ENCODE results near the gene BEGAIN. TPM values are rescaled to one million over a fixed set of nuclear protein-coding genes. Genes with fewer than 3 reads are reported as not detected.

BEGAIN gene
- total RNA-seq, 1 experiment from 2014 or later, result 0.54 TPM

DNA sequence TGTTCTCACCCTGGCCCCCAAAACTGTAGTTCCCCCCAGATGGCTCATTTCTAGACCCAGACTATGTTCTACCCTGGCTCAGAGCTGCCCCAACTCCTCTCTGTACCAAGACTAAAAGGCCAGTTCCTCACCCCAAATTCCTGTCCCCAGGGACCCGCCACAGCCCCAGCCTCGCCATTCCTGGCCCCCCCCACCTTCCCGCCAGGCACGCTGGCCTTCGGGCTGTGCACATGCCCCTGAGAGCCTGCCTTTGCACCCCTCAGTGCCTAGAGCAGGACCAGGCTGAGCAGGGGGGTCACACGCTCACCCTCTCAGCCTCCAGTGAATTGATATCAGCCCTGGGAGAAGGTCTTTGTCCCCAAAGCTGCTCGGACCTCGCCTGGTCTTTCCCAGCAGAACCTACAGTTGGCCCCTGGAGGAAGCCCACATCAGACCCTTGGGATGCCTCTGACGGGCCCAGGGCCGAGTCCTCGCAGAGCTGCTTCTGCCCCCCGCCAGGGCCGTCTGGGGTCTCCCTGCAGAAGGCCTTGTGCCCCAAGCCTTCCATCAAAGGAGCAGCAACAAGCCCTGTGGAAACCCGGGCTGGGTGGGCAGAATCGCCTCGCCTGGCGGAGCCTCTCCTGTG, 32.4 kb downstream of the BEGAIN start:
- Histone ChIP-seq H3K4me1 (no peaks in the 10 kb centered on the region), H3K36me3 (ENCODE audit: control insufficient read depth, insufficient read depth, low read length) (no peaks in the 10 kb centered on the region), H3K4me3 (ENCODE audit: low read depth, low read length) (no peak overlapping the region), H3K9me3 (no peaks in the 10 kb centered on the region), H3K27me3 (replicated peaks; ENCODE audit: control insufficient read depth, insufficient read depth, low read length) (no peaks in the 10 kb centered on the region)
- no peaks in the 10 kb centered on the region for H3K9me3 Mint-ChIP-seq (ENCODE audit: unreplicated experiment)
- peaks cover 11% of the 10 kb centered on the region for H3K27me3 Mint-ChIP-seq (ENCODE audit: insufficient read depth, unreplicated experiment)
- ChIA-PET CTCF (no interaction called here), POLR2A (no interaction called here)
- no peak overlapping the region for H3K4me3 Mint-ChIP-seq (ENCODE audit: unreplicated experiment)
- no peak for DNase-seq
- TF ChIP-seq, protein P1, sequence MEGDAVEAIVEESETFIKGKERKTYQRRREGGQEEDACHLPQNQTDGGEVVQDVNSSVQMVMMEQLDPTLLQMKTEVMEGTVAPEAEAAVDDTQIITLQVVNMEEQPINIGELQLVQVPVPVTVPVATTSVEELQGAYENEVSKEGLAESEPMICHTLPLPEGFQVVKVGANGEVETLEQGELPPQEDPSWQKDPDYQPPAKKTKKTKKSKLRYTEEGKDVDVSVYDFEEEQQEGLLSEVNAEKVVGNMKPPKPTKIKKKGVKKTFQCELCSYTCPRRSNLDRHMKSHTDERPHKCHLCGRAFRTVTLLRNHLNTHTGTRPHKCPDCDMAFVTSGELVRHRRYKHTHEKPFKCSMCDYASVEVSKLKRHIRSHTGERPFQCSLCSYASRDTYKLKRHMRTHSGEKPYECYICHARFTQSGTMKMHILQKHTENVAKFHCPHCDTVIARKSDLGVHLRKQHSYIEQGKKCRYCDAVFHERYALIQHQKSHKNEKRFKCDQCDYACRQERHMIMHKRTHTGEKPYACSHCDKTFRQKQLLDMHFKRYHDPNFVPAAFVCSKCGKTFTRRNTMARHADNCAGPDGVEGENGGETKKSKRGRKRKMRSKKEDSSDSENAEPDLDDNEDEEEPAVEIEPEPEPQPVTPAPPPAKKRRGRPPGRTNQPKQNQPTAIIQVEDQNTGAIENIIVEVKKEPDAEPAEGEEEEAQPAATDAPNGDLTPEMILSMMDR (IDR thresholded peaks at IDR 0.05; ENCODE audit: insufficient read depth in 1 of 2, low read depth in 1 of 2, low read length in 1 of 2, severe bottlenecking in 1 of 2, unreplicated experiment in 1 of 2), result no peak
- no peaks in the 10 kb centered on the region for H3K4me1 Mint-ChIP-seq (ENCODE audit: low read depth, unreplicated experiment)
- no peak overlapping the region for H3K27ac Mint-ChIP-seq (ENCODE audit: unreplicated experiment)
- BruUV-seq (replicated peaks), result no TSS peak
- no peaks in the 10 kb centered on the region for H3K36me3 Mint-ChIP-seq (ENCODE audit: insufficient read depth, unreplicated experiment)
- intact Hi-C loops (cut with micrococcal nuclease; ENCODE audit: unreplicated experiment), result no loop called here

DNA sequence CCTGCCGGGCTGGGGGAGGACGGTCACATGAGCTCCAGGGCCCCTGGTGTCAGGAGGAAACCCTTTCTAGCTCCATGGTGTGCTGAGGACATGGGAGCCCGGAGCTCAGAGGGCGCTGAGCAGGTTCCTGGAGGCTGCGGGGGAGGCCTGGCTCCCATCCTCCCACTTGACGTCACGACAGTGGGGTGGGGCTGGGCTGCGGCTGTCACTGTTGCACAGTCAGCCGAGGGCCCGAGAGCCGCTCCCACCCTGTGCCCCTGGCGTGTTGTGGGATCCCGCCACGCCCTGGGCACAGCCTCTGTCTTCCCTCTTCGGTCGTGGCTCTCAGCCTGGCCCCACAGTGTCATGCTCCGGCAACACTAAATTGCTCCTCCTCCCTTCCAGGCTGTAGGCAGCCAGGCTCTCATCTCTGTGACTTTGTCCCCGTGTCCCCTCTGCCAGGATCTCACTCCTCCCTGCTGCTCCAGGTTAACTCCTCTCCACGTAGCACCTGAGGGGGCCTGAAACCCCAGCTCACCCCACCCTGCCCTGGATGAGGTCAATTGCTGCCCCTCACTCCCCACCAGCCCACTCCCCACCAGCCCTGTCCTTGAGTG, 33.0 kb downstream of the BEGAIN start:
- peaks cover 11% of the 10 kb centered on the region for H3K27me3 Mint-ChIP-seq (ENCODE audit: insufficient read depth, unreplicated experiment)
- no peaks in the 10 kb centered on the region for H3K9me3 Mint-ChIP-seq (ENCODE audit: unreplicated experiment)
- H3K4me1 ChIP-seq, result no peaks in the 10 kb centered on the region
- H3K4me3 ChIP-seq (ENCODE audit: low read depth, low read length), result no peak overlapping the region
- POLR2A ChIA-PET, result no interaction called here
- DNase-seq, result peak in 1 of 2 experiments; percentile 29
- CTCF ChIA-PET, result no interaction called here
- H3K4me1 Mint-ChIP-seq (ENCODE audit: low read depth, unreplicated experiment), result no peaks in the 10 kb centered on the region
- TF ChIP-seq, protein P1 (IDR thresholded peaks at IDR 0.05; ENCODE audit: insufficient read depth in 1 of 2, low read depth in 1 of 2, low read length in 1 of 2, severe bottlenecking in 1 of 2, unreplicated experiment in 1 of 2), result no peak
- intact Hi-C loops (cut with micrococcal nuclease; ENCODE audit: unreplicated experiment), result no loop called here
- no peaks in the 10 kb centered on the region for H3K36me3 ChIP-seq (ENCODE audit: control insufficient read depth, insufficient read depth, low read length)
- BruUV-seq (replicated peaks), result no TSS peak
- H3K4me3 Mint-ChIP-seq (ENCODE audit: unreplicated experiment), result peak overlapping the region; percentile 0
- H3K9me3 ChIP-seq, result no peaks in the 10 kb centered on the region
- no peaks in the 10 kb centered on the region for H3K27me3 ChIP-seq (replicated peaks; ENCODE audit: control insufficient read depth, insufficient read depth, low read length)
- H3K36me3 Mint-ChIP-seq (ENCODE audit: insufficient read depth, unreplicated experiment), result no peaks in the 10 kb centered on the region
- H3K27ac Mint-ChIP-seq (ENCODE audit: unreplicated experiment), result no peak overlapping the region

DNA sequence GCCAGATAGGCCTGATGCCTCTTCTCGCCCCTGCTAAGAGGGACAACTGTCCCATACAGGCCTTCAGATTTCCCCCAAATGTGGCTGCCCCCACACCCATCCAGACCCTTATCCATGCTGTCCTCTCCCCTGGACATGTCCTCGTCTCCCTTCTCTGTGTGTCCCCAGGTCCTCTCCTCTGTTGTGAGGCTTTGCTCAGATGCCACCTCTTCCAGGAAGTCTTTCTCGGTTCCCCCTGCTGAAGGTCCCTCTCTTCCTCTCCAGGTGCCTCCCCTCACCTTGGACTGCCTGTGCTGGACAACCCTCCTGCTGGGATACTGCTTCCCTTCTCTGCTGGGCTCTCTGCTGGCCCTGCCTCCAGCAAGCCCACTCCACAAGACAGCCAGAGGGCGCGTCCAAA, 33.7 kb downstream of the BEGAIN start:
- TF ChIP-seq, protein P1 (IDR thresholded peaks at IDR 0.05; ENCODE audit: insufficient read depth in 1 of 2, low read depth in 1 of 2, low read length in 1 of 2, severe bottlenecking in 1 of 2, unreplicated experiment in 1 of 2), result no peak
- H3K27ac Mint-ChIP-seq (ENCODE audit: unreplicated experiment), result no peak overlapping the region
- BruUV-seq (replicated peaks), result no TSS peak
- no peaks in the 10 kb centered on the region for H3K36me3 Mint-ChIP-seq (ENCODE audit: insufficient read depth, unreplicated experiment)
- peaks cover 11% of the 10 kb centered on the region for H3K27me3 Mint-ChIP-seq (ENCODE audit: insufficient read depth, unreplicated experiment)
- intact Hi-C loops (cut with micrococcal nuclease; ENCODE audit: unreplicated experiment), result no loop called here
- Histone ChIP-seq H3K4me3 (ENCODE audit: low read depth, low read length) (no peak overlapping the region), H3K4me1 (no peaks in the 10 kb centered on the region), H3K36me3 (ENCODE audit: control insufficient read depth, insufficient read depth, low read length) (no peaks in the 10 kb centered on the region), H3K9me3 (no peaks in the 10 kb centered on the region), H3K27me3 (replicated peaks; ENCODE audit: control insufficient read depth, insufficient read depth, low read length) (no peaks in the 10 kb centered on the region)
- ChIA-PET POLR2A (no interaction called here), CTCF (no interaction called here)
- DNase-seq, result no peak
- H3K9me3 Mint-ChIP-seq (ENCODE audit: unreplicated experiment), result no peaks in the 10 kb centered on the region
- no peaks in the 10 kb centered on the region for H3K4me1 Mint-ChIP-seq (ENCODE audit: low read depth, unreplicated experiment)
- H3K4me3 Mint-ChIP-seq (ENCODE audit: unreplicated experiment), result no peak overlapping the region
